ENCODE results near the gene CSAD. TPM values are rescaled to one million over a fixed set of nuclear protein-coding genes. Genes with fewer than 3 reads are reported as not detected.
"Not testable (repeated sequence)": the region's sequence is repeated elsewhere in the genome, so short reads cannot be mapped to it uniquely, and the experiment has no call there.

Gene CSAD
- polyA plus RNA-seq, 1 experiment, result 18.9 TPM

- Histone ChIP-seq H3K4me3 (ENCODE audit: low read depth, low read length) (no peak overlapping the region), H3K9me3 (ENCODE audit: control insufficient read depth, insufficient read depth, low read length) (no peaks in the 10 kb centered on the region), H3K27ac (ENCODE audit: low read depth, low read length) (no peak overlapping the region), H3K27me3 (ENCODE audit: control insufficient read depth, insufficient read depth, low read length) (no peaks in the 10 kb centered on the region)
- ChIA-PET CTCF (interaction anchor here (0.6 to 1.0 kb wide), 2 partner anchors 14 to 17 kb away, joined by 3 to 6 read pairs; no protein-coding TSS in a partner anchor), POLR2A (no interaction called here)
- DNase-seq (ENCODE audit: low read depth, low spot score), result no peak
- no peak for TF ChIP-seq CTCF (IDR thresholded peaks at IDR 0.05; ENCODE audit: low read depth, low read length)
These were observed 67.5 kb downstream of the CSAD start for GRCh38 chr12:53113136-53113705.

GRCh38 chr12:53112431-53112830 is 68.3 kb downstream of the CSAD start:
- H3K27me3 ChIP-seq (ENCODE audit: control insufficient read depth, insufficient read depth, low read length); POLR2A ChIA-PET; H3K9me3 ChIP-seq (ENCODE audit: control insufficient read depth, insufficient read depth, low read length); H3K4me3 ChIP-seq (ENCODE audit: low read depth, low read length); H3K27ac ChIP-seq (ENCODE audit: low read depth, low read length); DNase-seq (ENCODE audit: low read depth, low spot score): not testable (repeated sequence)
- CTCF ChIA-PET, result interaction anchor here (0.6 to 1.0 kb wide), 2 partner anchors 13 to 17 kb away, joined by 3 to 6 read pairs; no protein-coding TSS in a partner anchor

Small RNAs within 50 kb of the gene (small RNA-seq; reads per million reads assigned to genes)
- gene HIGD1AP1 (ENCODE audit: insufficient read length, low read depth) (not detected), gene RNU6-333P (ENCODE audit: insufficient read length, low read depth) (not detected)

Other genes starting within 250 kb of the CSAD start
- 71.6 and 85.6 TPM in 2 replicates for gene KRT18, start 231.8 kb downstream of the CSAD start, polyA plus RNA-seq (2011; rRNA removed)
- gene EIF4B, start 174.5 kb downstream of the CSAD start, polyA plus RNA-seq (2011; rRNA removed), result 548 and 645 TPM in 2 replicates
- 23.1 and 31.0 TPM in 2 replicates for gene TNS2, start 130.9 kb downstream of the CSAD start, polyA plus RNA-seq (2011; rRNA removed)
- gene SPRYD3, start 101.5 kb downstream of the CSAD start, polyA plus RNA-seq (2011; rRNA removed), result 15.4 and 17.6 TPM in 2 replicates
- 182 and 274 TPM in 2 replicates for gene IGFBP6, start 83.3 kb downstream of the CSAD start, polyA plus RNA-seq (2011; rRNA removed)
- gene SOAT2, start 77.4 kb downstream of the CSAD start, polyA plus RNA-seq (2011; rRNA removed), result 0.06 TPM in 1 of 2 replicates, not detected in the other
- gene ZNF740, start 203 bp downstream of the CSAD start, polyA plus RNA-seq (2011; rRNA removed), result 20.9 and 21.7 TPM in 2 replicates
- gene ITGB7, start 26.3 kb upstream of the CSAD start, polyA plus RNA-seq (2011; rRNA removed), result 0.15 and 0.19 TPM in 2 replicates
- gene RARG, start 51.3 kb upstream of the CSAD start, polyA plus RNA-seq (2011; rRNA removed), result 20.1 and 25.6 TPM in 2 replicates
- gene ESPL1, start 87.4 kb upstream of the CSAD start, polyA plus RNA-seq (2011; rRNA removed), result 1.6 and 2.1 TPM in 2 replicates
- 970 and 991 TPM in 2 replicates for gene PFDN5, start 114.6 kb upstream of the CSAD start, polyA plus RNA-seq (2011; rRNA removed)
- 47.8 and 63.2 TPM in 2 replicates for gene MYG1, start 118.8 kb upstream of the CSAD start, polyA plus RNA-seq (2011; rRNA removed)
- gene AAAS, start 140.7 kb upstream of the CSAD start, polyA plus RNA-seq (2011; rRNA removed), result 40.0 and 46.7 TPM in 2 replicates
- not detected in 2 replicates for gene SP7, start 155.4 kb upstream of the CSAD start, polyA plus RNA-seq (2011; rRNA removed)
- gene SP1, start 199.3 kb upstream of the CSAD start, polyA plus RNA-seq (2011; rRNA removed), result 44.6 and 45.9 TPM in 2 replicates
- not detected in 2 replicates for gene AMHR2, start 242.9 kb upstream of the CSAD start, polyA plus RNA-seq (2011; rRNA removed)